Measurements from ENCODE around the gene NES.

- peak; percentile 74 to 84 (median 78) for TF ChIP-seq CTCF (IDR thresholded peaks at IDR 0.05)
- TF ChIP-seq POLR2A (IDR thresholded peaks at IDR 0.05) = no peak
- TF ChIP-seq POLR2AphosphoS5 (IDR thresholded peaks at IDR 0.05) = no peak
Observed at GRCh38 chr1:156625436-156626078, 51.6 kb downstream of the NES start.
